C4-2B (cell line): Measurements from ENCODE around the gene GRID1.

Experiments
- H3K27ac ChIP-seq: fragments of 450-650 bp; 2 replicates; pipeline ENCODE4 v1.5.1; 2017
- ZFX ChIP-seq: fragments of 450-650 bp; IDR thresholded peaks from 2 replicates; pipeline ENCODE4 v1.6.1; 2017
- TF ChIP-seq, protein P1 (sequence below): fragments of 450-650 bp; conservative IDR thresholded peaks from 2 replicates; pipeline ENCODE4 v1.5.1; 2017; ENCODE audit warnings: mild to moderate bottlenecking

The GRID1 gene

GRCh38 chr10:85614566-85614965, 752.0 kb downstream of the GRID1 start:
- TF ChIP-seq, protein P1, sequence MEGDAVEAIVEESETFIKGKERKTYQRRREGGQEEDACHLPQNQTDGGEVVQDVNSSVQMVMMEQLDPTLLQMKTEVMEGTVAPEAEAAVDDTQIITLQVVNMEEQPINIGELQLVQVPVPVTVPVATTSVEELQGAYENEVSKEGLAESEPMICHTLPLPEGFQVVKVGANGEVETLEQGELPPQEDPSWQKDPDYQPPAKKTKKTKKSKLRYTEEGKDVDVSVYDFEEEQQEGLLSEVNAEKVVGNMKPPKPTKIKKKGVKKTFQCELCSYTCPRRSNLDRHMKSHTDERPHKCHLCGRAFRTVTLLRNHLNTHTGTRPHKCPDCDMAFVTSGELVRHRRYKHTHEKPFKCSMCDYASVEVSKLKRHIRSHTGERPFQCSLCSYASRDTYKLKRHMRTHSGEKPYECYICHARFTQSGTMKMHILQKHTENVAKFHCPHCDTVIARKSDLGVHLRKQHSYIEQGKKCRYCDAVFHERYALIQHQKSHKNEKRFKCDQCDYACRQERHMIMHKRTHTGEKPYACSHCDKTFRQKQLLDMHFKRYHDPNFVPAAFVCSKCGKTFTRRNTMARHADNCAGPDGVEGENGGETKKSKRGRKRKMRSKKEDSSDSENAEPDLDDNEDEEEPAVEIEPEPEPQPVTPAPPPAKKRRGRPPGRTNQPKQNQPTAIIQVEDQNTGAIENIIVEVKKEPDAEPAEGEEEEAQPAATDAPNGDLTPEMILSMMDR, result no peak
- TF ChIP-seq ZFX, result no peak

GRCh38 chr10:85613391-85613790, 753.2 kb downstream of the GRID1 start:
- TF ChIP-seq, protein P1, result no peak
- TF ChIP-seq ZFX, result no peak
- H3K27ac ChIP-seq, result no peak overlapping the region

More at GRCh38 chr10:85614566-85614965, 752.0 kb downstream of the GRID1 start:
- no peak overlapping the region for H3K27ac ChIP-seq

DNA sequence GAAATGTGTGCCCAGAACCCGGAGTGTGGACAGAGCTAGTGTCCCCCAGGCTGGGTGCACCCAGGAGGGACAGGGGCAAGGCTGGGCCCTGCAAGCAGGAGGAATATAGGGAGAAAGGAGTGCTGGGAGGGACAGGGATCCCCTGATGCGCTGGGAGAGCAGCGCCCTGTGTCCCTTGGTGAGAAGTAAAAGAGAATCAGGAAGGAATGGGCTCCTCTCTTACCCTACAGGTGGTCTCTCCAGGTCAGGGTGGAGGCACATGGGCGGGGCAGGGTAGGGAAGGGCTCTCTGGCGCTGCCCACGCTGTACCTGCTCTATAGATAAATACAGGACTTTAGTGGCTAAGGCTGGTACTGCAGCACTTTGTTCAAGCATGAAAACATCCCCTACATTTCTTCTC, 753.8 kb downstream of the GRID1 start:
- TF ChIP-seq, protein P1, result peak; percentile 21; the same call in 1 of the 2 replicates
- no peak for TF ChIP-seq ZFX
- no peak overlapping the region for H3K27ac ChIP-seq

DNA sequence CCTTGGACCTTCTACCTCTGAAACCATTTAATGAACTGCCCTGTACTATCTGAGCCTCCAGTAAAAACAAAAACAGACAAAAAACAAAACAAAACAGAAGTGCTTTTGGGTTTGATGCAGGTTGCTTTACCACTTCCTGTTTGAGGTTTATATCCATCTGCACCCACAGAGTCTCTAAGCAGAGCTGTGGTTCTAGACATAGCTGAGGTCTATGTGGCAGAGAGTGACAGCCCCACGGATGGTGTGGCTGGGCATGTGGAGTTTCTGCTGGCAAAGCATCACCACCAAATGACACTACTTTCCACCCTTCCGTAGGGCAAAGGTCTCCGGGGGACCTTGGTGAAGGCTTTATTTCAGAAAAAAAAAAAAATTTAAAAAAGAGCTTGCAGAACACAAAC, 754.2 kb downstream of the GRID1 start:
- H3K27ac ChIP-seq, result no peak overlapping the region
- TF ChIP-seq, protein P1, result no peak
- no peak for TF ChIP-seq ZFX

DNA sequence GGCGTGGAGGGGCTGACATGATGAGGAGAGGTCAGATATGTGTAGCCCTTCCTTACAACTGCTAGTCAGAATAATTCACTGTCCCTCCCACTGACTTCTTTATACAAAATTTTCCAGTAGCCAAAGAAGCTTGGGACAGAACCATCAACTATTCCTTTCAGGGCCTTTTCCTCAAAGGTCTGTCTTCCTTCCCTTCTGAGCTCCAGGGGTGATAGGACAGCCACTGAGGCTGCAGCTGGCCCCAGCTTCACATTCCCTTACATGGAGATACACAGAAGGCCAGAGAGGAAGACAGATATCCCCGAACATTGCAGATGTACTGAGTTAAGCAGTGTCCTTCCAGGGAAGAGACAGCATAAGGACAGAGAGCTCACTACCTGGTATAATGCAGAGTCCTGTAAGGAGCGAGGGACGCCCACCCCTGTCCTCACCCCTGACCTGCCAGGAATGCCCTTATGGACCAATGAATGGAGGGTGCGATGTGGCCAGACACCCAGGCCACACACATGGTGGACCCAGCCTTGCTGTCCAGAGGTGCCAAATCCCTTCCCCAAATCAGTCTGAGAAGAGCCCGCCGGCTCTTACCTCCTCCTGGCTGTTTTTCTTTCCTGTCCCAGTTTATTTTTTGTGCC, 754.7 kb downstream of the GRID1 start:
- no peak overlapping the region for H3K27ac ChIP-seq
- TF ChIP-seq, protein P1, result no peak
- no peak for TF ChIP-seq ZFX

DNA sequence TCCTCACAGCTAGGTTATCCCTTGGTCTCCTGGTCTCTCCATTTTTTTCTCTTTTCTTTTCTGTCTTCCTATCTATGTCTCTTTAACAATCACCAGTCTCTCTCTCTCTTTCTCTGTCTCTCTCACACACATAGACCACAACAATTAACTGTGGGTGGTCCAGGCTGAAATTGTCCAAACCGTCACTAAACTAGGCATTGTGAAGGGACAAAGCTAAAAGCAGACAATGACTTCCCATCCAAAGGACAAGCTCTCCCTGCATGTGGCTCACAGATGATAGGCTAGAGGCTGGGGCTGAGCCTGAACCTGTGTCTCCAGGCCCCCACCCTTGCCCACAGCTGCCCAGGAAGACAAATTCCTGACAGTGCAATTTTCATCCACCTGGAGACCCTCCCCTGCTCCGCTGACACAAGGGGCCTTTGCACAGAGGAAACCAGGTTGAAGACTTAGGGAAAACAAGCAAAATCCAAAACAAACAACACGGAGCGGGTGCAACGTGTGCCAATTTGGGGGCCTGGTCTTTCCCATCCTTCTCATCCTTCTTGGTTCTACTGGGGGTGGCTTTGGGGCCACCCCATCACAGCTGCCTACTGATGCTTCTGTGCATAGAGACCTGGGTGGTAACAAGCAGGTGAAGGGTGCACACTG, 755.4 kb downstream of the GRID1 start:
- TF ChIP-seq ZFX, result no peak
- TF ChIP-seq, protein P1, result no peak
- H3K27ac ChIP-seq, result no peak overlapping the region

DNA sequence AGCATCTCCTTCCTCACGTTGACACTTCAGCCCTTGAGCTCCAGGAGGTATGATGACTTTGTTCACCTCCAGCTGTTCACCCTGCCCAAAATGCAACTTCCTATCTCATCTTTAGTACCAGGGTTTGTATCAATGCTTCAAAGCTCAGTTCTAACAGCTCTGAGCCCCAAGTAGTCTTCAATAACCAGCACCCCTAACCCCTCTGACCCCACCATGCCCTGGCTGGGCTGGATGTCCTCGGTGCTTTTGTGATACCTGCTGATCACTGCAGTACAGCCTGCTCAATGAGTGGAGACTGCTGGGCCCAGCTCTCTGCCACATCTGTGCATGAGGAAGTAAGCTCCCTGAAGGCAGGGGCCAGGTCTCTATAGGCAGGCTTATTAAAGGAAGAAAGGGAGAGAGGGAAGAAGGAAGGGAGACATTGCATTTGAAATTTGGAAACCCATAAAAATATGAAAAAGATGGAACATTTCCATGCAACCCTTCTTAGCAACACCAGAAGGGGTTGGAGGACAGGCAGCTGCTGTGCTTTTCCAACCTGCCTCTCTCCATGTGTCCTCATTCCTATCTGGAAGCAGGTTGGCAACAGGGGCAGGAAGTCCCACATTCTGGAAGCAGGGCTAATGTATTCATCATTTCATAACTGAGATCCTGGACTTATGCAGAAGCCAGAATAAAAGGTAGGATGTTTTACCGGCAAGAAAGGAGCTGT, 756.1 kb downstream of the GRID1 start:
- H3K27ac ChIP-seq, result no peak overlapping the region
- TF ChIP-seq, protein P1, result no peak
- no peak for TF ChIP-seq ZFX
